Left ventricle myocardium inferior (tissue), 1 donor: ENCODE results near the gene PTPRT. TPM values are rescaled to one million over a fixed set of nuclear protein-coding genes. Genes with fewer than 3 reads are reported as not detected.

Experiments used
- DNase-seq: peaks from one replicate; pipeline ENCODE4 v3.0.0-alpha.2; 2020
- H3K27ac ChIP-seq: fragments of 200-600 bp; replicated peaks from 2 replicates; pipeline ENCODE4 v1.8.0; 2021
- H3K27me3 ChIP-seq: fragments of 200-600 bp; 2 replicates; pipeline ENCODE4 v1.8.0; 2021; ENCODE audit warnings: low read depth
- H3K36me3 ChIP-seq: fragments of 200-600 bp; 2 replicates; pipeline ENCODE4 v1.8.0; 2021
- H3K4me1 ChIP-seq: fragments of 200-600 bp; 2 replicates; pipeline ENCODE4 v1.8.0; 2021
- H3K4me3 ChIP-seq: fragments of 200-600 bp; 2 replicates; pipeline ENCODE4 v1.8.0; 2021; ENCODE audit warnings: mild to moderate bottlenecking, moderate library complexity
- H3K9me3 ChIP-seq: fragments of 200-600 bp; replicated peaks from 2 replicates; pipeline ENCODE4 v1.8.0; 2021
- CTCF ChIP-seq: fragments of 200-600 bp; IDR thresholded peaks from 2 replicates; pipeline ENCODE4 v1.8.0; 2021; ENCODE audit warnings: antibody characterized with exemption, mild to moderate bottlenecking, borderline replicate concordance
- intact Hi-C: fragments of 100-400 bp; cut with micrococcal nuclease; formaldehyde crosslinking; loops from one replicate; pipeline ENCODE4 v1.11.0; 2022
- total RNA-seq: library from RNA; stranded (reverse); fragmentation: NEBNext Ultra II Directional; extraction: Animal tissue kit (Norgen Biotek cat#: 25700); gene quantifications from one replicate; pipeline ENCODE4 v1.2.1, GENCODE V29; 2021
- donor health status: DM: no; HTN: yes; CAD: no; lungs with severe emphysema.

Gene PTPRT
- total RNA-seq, 1 donor from 2014 or later, result 0.08 TPM

- H3K36me3 ChIP-seq, result no peaks in the 10 kb centered on the region
- no peaks in the 10 kb centered on the region for H3K9me3 ChIP-seq
- no peak for TF ChIP-seq CTCF
- no peak overlapping the region for H3K4me3 ChIP-seq
- H3K4me1 ChIP-seq, result no peaks in the 10 kb centered on the region
- DNase-seq, result no peak
- intact Hi-C loops, result no loop called here
- no peaks in the 10 kb centered on the region for H3K27me3 ChIP-seq
- no peak overlapping the region for H3K27ac ChIP-seq
These were observed 337.0 kb downstream of the PTPRT start for GRCh38 chr20:42852691-42853090.

DNA sequence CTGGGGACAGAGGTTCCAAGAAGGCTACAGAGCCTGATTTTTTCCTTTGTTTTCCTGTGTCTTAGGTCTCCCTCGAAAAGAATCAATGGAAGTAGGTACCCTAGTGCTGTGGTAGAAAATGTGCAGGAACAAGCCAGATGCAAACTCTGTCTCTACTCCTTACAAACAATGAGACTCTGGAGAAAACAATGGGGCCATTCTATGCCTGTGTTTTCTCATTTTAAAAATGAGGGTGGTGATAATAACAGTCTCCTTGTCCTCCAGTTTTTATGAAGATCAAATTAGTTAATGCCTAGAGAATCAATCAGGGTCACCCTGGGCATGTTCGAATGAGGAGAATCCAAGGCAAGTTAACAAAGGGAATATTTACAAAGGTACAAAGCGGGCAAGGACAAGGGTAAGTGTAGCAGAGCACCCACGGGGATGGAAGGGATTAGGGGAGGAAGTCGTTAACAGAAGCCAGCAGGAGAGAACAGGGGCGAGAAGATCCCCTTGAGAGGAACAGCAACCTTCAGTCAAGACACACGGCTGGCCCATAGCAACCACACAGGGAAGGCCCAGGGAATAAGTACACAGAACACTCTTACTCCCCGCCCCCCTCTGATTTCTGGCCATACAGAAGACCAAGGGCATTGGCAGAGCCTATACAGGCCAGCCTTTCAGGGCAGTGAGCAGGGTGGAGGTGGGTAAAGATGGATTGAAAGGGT lies 342.8 kb downstream of the PTPRT start:
- H3K9me3 ChIP-seq, result peaks cover 8% of the 10 kb centered on the region
- no peak for DNase-seq
- no peak for TF ChIP-seq CTCF
- no peaks in the 10 kb centered on the region for H3K36me3 ChIP-seq
- no peak overlapping the region for H3K4me3 ChIP-seq
- intact Hi-C loops, result no loop called here
- H3K4me1 ChIP-seq, result no peaks in the 10 kb centered on the region
- no peaks in the 10 kb centered on the region for H3K27me3 ChIP-seq
- no peak overlapping the region for H3K27ac ChIP-seq

GRCh38 chr20:42844751-42845150 lies 345.0 kb downstream of the PTPRT start:
- H3K9me3 ChIP-seq, result peaks cover 8% of the 10 kb centered on the region
- H3K36me3 ChIP-seq, result no peaks in the 10 kb centered on the region
- no peaks in the 10 kb centered on the region for H3K4me1 ChIP-seq
- no peak overlapping the region for H3K4me3 ChIP-seq
- no peak for TF ChIP-seq CTCF
- no peaks in the 10 kb centered on the region for H3K27me3 ChIP-seq
- intact Hi-C loops, result no loop called here
- no peak overlapping the region for H3K27ac ChIP-seq
- DNase-seq, result no peak

DNA sequence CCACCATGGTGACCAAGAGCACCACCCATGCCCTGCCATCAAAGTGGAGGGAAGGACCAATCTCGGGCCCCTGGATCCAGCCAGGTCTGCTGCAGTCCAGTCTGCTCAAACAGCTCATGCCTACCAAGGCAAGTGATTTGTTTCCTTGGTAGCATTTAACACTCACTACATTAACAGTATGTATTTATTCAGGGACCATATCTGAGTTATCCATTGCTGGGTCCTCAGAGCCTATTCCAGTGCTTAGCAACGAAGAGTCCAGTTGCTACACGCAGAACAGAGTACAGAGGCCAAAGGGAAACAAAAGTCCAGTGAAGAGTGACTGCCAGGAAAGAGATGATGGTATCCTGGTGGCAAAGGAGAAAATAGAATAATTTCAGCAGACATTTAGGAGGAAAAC lies 352.2 kb downstream of the PTPRT start:
- TF ChIP-seq CTCF, result no peak
- intact Hi-C loops, result no loop called here
- Histone ChIP-seq H3K9me3 (no peaks in the 10 kb centered on the region), H3K4me3 (no peak overlapping the region), H3K4me1 (no peaks in the 10 kb centered on the region), H3K27ac (no peak overlapping the region), H3K36me3 (no peaks in the 10 kb centered on the region), H3K27me3 (no peaks in the 10 kb centered on the region)
- no peak for DNase-seq

GRCh38 chr20:42836339-42836738 lies 353.4 kb downstream of the PTPRT start:
- DNase-seq, result no peak
- H3K4me3 ChIP-seq, result no peak overlapping the region
- no peaks in the 10 kb centered on the region for H3K4me1 ChIP-seq
- TF ChIP-seq CTCF, result no peak
- H3K9me3 ChIP-seq, result peaks cover 1% of the 10 kb centered on the region
- no peaks in the 10 kb centered on the region for H3K27me3 ChIP-seq
- no peak overlapping the region for H3K27ac ChIP-seq
- H3K36me3 ChIP-seq, result no peaks in the 10 kb centered on the region
- intact Hi-C loops, result no loop called here
